Measurements from ENCODE around the gene CREBRF. TPM values are rescaled to one million over a fixed set of nuclear protein-coding genes. Genes with fewer than 3 reads are reported as not detected.

CREBRF gene
- total and polyA plus RNA-seq, 9 of the 15 experiments (the other 6 are each of a cell fraction or from before 2014, with no cell fraction given), result 1.1 to 4.9 (median 2.9) TPM

- H3K79me2 ChIP-seq (ENCODE audit: control insufficient read depth, insufficient read depth, low read length), result peaks cover 88% of the 10 kb centered on the region
- H3K36me3 ChIP-seq (ENCODE audit: control insufficient read depth, insufficient read depth, low read length), result peaks cover 17% of the 10 kb centered on the region; the same call in 2 of the 3 replicates
- no peaks in the 10 kb centered on the region for H3K27me3 ChIP-seq (ENCODE audit: control insufficient read depth in 2 of 2, insufficient read depth in 2 of 2, low read length in 2 of 2)
- no peak overlapping the region for H2AFZ ChIP-seq (ENCODE audit: low read depth, low read length)
- POLR2A ChIA-PET, result interaction anchor here (0.7 to 1.4 kb wide), 3 partner anchors 10 to 134 kb away, joined by 3 read pairs; no protein-coding TSS in a partner anchor
- no peak overlapping the region for H3K4me3 ChIP-seq
- peaks cover 9 to 10% of the 10 kb centered on the region in 2 experiments; a peak in 4 of 5 replicates for H3K4me1 ChIP-seq (replicated peaks in 1 of 2; ENCODE audit: control insufficient read depth in 2 of 2, insufficient read depth in 2 of 2, low read length in 2 of 2)
- no TSS peak for BruUV-seq (replicated peaks)
- intact Hi-C loops (cut with micrococcal nuclease), result no loop called here
- peaks cover 3% of the 10 kb centered on the region; the same call in 1 of the 2 replicates for H4K20me1 ChIP-seq (replicated peaks; ENCODE audit: control insufficient read depth, insufficient read depth, low read length)
- no peaks in the 10 kb centered on the region for H3K9me1 ChIP-seq (ENCODE audit: control insufficient read depth, insufficient read depth, low read length)
- H3K27ac ChIP-seq (ENCODE audit: extremely low read depth, low read depth, low read length), result no peak overlapping the region
- FAIRE-seq (no peak), ATAC-seq (peak; percentile 75), DNase-seq (ENCODE audit: extremely low read depth in 1 of 4, low spot score in 3 of 4) (peak in 2 of 4 experiments; percentile 28 to 33)
- H3K9me3 ChIP-seq (replicated peaks; ENCODE audit: control insufficient read depth, insufficient read depth, low read depth, low read length), result no peaks in the 10 kb centered on the region
- CTCF ChIA-PET (ENCODE audit: low intra/inter-chr PET ratio), result interaction anchor here (0.6 to 0.7 kb wide), 2 partner anchors 134 kb away, joined by 3 read pairs; partner anchors contain the start of gene BNIP1
- H3K4me2 ChIP-seq (ENCODE audit: insufficient read depth, low read length), result no peak overlapping the region
- WGBS (ENCODE audit: insufficient coverage, low coverage, missing lambda C conversion rate), result 72% methylated on average over 9 of the region's 11 CpGs
- in situ Hi-C loops (cut with MboI), result no loop called here
- peak overlapping the region in 1 of 2 experiments; percentile 49; a peak in 1 of 4 replicates for H3K9ac ChIP-seq (ENCODE audit: insufficient read depth in 1 of 2, low read depth in 2 of 2, low read length in 2 of 2)
- no peak for TF ChIP-seq CGGBP1 (CRISPR knock-in tag; IDR thresholded peaks at IDR 0.05)
- no peak for TF ChIP-seq TCF7 (IDR thresholded peaks at IDR 0.05; ENCODE audit: borderline replicate concordance)
- no peak for TF ChIP-seq ZNF583 (CRISPR knock-in tag; IDR thresholded peaks at IDR 0.05)
- no peak for TF ChIP-seq POU5F1 (IDR thresholded peaks at IDR 0.05; ENCODE audit: borderline replicate concordance, low read depth, low read length, partially characterized antibody)
- TF ChIP-seq ZNF140 (CRISPR knock-in tag; IDR thresholded peaks at IDR 0.05), result no peak
- TF ChIP-seq NCOA6 (IDR thresholded peaks at IDR 0.05), result no peak
- no peak for TF ChIP-seq NFXL1 (CRISPR knock-in tag; IDR thresholded peaks at IDR 0.05)
- TF ChIP-seq ZNF274 (IDR thresholded peaks at IDR 0.05; ENCODE audit: borderline replicate concordance, low read depth, low read length), result no peak
- TF ChIP-seq RAD21 (CRISPR knock-in tag; conservative IDR thresholded peaks at IDR 0.05 in 1 of 2, IDR thresholded peaks at IDR 0.05 in 1 of 2), result peak; percentile 19 to 61; a peak in 2 of 4 replicates
- peak; percentile 52; the same call in 1 of the 2 replicates for TF ChIP-seq SPI1 (IDR thresholded peaks at IDR 0.05; ENCODE audit: borderline replicate concordance, low read depth, low read length)
- TF ChIP-seq MYNN (IDR thresholded peaks at IDR 0.05), result no peak
- no peak for TF ChIP-seq MYNN (CRISPR knock-in tag; IDR thresholded peaks at IDR 0.05)
- TF ChIP-seq ZMIZ1 (IDR thresholded peaks at IDR 0.05; ENCODE audit: low read depth in 2 of 2, low read length in 2 of 2), result no peak
Measured at GRCh38 chr5:173010547-173011464, 45.3 kb upstream of the CREBRF start.
